Smooth muscle cell (in vitro differentiated cells): ENCODE measurements around the gene GPRIN3. TPM values are rescaled to one million over a fixed set of nuclear protein-coding genes. Genes with fewer than 3 reads are reported as not detected.

Experiments
- DNase-seq: peaks from one replicate; lab custom pipeline; 2025; ENCODE audit not compliant: unreplicated experiment; lab: John Stamatoyannopoulos, UW
- H2AFZ ChIP-seq: fragments of 200-600 bp; sonication (generic); 2 replicates; pipeline ENCODE4 v1.6.0; 2016; ENCODE audit warnings: antibody characterized with exemption, low read depth, mild to moderate bottlenecking
- H3F3A ChIP-seq: fragments of 200-600 bp; sonication (generic); 2 replicates; pipeline ENCODE4 v1.6.0; 2017; ENCODE audit warnings: antibody characterized with exemption, low read depth
- H3K27ac ChIP-seq: fragments of 200-600 bp; sonication (generic); 2 replicates; pipeline ENCODE4 v1.5.1; 2016; ENCODE audit warnings: low read depth, mild to moderate bottlenecking
- H3K27me3 ChIP-seq: fragments of 200-600 bp; sonication (generic); 2 replicates; pipeline ENCODE4 v1.6.1; 2016; ENCODE audit warnings: low read depth, mild to moderate bottlenecking
- H3K36me3 ChIP-seq: fragments of 200-600 bp; sonication (generic); 2 replicates; pipeline ENCODE4 v1.5.1; 2016; ENCODE audit warnings: low read depth
- H3K4me1 ChIP-seq: fragments of 200-600 bp; sonication (generic); 2 replicates; pipeline ENCODE4 v1.5.1; 2016; ENCODE audit warnings: low read depth
- H3K4me2 ChIP-seq: fragments of 200-600 bp; sonication (generic); 2 replicates; pipeline ENCODE4 v1.6.0; 2016; ENCODE audit warnings: mild to moderate bottlenecking
- H3K4me3 ChIP-seq: fragments of 200-600 bp; sonication (generic); 2 replicates; pipeline ENCODE4 v1.5.1; 2016; ENCODE audit warnings: mild to moderate bottlenecking
- H3K79me2 ChIP-seq: fragments of 200-600 bp; sonication (generic); 2 replicates; pipeline ENCODE4 v1.6.0; 2016; ENCODE audit warnings: low read depth, mild to moderate bottlenecking
- H3K9ac ChIP-seq: fragments of 200-600 bp; sonication (generic); 2 replicates; pipeline ENCODE4 v1.6.0; 2016; ENCODE audit warnings: low read depth
- H3K9me3 ChIP-seq: fragments of 200-600 bp; sonication (generic); replicated peaks from 2 replicates; pipeline ENCODE4 v1.5.1; 2016; ENCODE audit warnings: low read depth
- H4K20me1 ChIP-seq: fragments of 200-600 bp; sonication (generic); 2 replicates; pipeline ENCODE4 v1.6.0; 2016; ENCODE audit warnings: low read depth
- WGBS: methylation state at CpG from one replicate; pipeline ENCODE4 v1.1.7; 2016; ENCODE audit warnings: low lambda C conversion rate; 5-methylcytosine and 5-hydroxymethylcytosine counted together
- polyA plus RNA-seq: library from polyadenylated mRNA; unstranded; fragments of >200 nt; fragmentation: Nextera tagmentation; extraction: Ambion mirVana; gene quantifications from 2 replicates; pipeline ENCODE4 v1.2.1, GENCODE V29; 2016
- total RNA-seq: library from RNA; depleted of rRNA; stranded (reverse); fragments of >200 nt; gene quantifications from 2 replicates; pipeline ENCODE4 v1.2.3, GENCODE V29; 2014
- TF ChIP-seq, protein P1 (sequence below): fragments of 200-600 bp; sonication (generic); IDR thresholded peaks from 2 replicates; pipeline ENCODE4 v1.5.1; 2017; ENCODE audit warnings: borderline replicate concordance, mild to moderate bottlenecking, antibody characterized with exemption; ENCODE audit not compliant: insufficient read depth, poor library complexity, severe bottlenecking

GPRIN3 gene
- total and polyA plus RNA-seq, 2 experiments from 2014 or later = 0.47 to 1.8 TPM

DNA sequence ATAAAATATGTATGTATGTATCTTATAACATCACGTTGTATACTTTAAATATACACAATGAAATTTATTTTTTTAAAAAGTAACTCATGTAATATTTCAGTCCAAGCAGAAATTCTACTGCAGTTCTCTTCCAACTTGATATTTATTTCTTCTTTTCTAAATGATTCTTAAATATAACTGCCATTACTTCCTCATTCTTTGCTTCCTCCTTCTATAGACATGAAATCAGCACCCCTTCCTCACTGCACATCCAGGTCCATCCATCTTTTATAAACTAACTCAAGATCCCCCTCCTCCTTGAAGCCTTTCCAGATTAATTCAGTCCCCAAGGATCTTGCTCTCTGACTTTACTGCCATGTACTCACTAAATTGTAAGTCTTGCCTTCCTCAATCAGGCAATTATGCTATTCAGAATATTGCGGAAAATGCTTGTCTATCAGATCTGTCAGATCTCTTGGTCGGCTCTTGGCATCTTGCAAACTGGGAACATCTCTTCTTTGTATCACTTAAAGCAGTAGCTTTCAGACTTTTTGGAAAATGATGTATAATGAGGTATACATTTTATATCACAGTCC lies 3.7 kb downstream of the GPRIN3 start:
- Histone ChIP-seq H3F3A (no peaks in the 10 kb centered on the region), H3K27me3 (peaks cover 5% of the 10 kb centered on the region), H3K36me3 (no peaks in the 10 kb centered on the region), H3K27ac (no peak overlapping the region), H3K9ac (no peak overlapping the region), H3K79me2 (no peaks in the 10 kb centered on the region), H3K4me3 (no peak overlapping the region), H3K4me1 (no peaks in the 10 kb centered on the region), H4K20me1 (no peaks in the 10 kb centered on the region), H3K9me3 (no peaks in the 10 kb centered on the region), H3K4me2 (no peak overlapping the region), H2AFZ (no peak overlapping the region)
- WGBS = 88% methylated on average over 3 of the region's 3 CpGs
- no peak for DNase-seq
- TF ChIP-seq, protein P1, sequence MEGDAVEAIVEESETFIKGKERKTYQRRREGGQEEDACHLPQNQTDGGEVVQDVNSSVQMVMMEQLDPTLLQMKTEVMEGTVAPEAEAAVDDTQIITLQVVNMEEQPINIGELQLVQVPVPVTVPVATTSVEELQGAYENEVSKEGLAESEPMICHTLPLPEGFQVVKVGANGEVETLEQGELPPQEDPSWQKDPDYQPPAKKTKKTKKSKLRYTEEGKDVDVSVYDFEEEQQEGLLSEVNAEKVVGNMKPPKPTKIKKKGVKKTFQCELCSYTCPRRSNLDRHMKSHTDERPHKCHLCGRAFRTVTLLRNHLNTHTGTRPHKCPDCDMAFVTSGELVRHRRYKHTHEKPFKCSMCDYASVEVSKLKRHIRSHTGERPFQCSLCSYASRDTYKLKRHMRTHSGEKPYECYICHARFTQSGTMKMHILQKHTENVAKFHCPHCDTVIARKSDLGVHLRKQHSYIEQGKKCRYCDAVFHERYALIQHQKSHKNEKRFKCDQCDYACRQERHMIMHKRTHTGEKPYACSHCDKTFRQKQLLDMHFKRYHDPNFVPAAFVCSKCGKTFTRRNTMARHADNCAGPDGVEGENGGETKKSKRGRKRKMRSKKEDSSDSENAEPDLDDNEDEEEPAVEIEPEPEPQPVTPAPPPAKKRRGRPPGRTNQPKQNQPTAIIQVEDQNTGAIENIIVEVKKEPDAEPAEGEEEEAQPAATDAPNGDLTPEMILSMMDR = no peak

DNA sequence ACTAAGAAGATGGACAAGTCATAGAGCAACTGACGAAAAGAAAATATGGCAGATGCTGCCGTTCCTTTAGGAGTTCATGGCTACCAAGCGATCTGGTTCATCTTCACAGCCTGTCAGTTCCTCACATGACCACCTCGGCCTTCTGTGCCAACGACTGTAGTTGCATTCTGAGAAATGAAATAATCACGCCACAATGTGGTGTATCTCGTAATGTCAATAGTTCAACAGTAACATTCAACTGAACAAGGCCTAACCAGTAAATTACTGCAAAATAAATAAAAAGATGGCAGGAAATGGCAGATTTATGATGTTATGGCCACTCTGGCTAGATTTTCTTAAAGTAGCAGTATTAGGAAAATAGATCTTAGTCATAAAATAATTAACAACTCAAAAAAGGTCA lies 4.4 kb downstream of the GPRIN3 start:
- H3K9me3 ChIP-seq = no peaks in the 10 kb centered on the region
- peaks cover 5% of the 10 kb centered on the region for H3K27me3 ChIP-seq
- H3K4me1 ChIP-seq = no peaks in the 10 kb centered on the region
- no peaks in the 10 kb centered on the region for H3F3A ChIP-seq
- DNase-seq = no peak
- no peaks in the 10 kb centered on the region for H4K20me1 ChIP-seq
- no peaks in the 10 kb centered on the region for H3K79me2 ChIP-seq
- 95% methylated on average over 7 of the region's 7 CpGs for WGBS
- TF ChIP-seq, protein P1 = no peak
- H3K9ac ChIP-seq = no peak overlapping the region
- H3K4me2 ChIP-seq = no peak overlapping the region
- no peak overlapping the region for H3K27ac ChIP-seq
- no peaks in the 10 kb centered on the region for H3K36me3 ChIP-seq
- no peak overlapping the region for H3K4me3 ChIP-seq
- H2AFZ ChIP-seq = no peak overlapping the region

DNA sequence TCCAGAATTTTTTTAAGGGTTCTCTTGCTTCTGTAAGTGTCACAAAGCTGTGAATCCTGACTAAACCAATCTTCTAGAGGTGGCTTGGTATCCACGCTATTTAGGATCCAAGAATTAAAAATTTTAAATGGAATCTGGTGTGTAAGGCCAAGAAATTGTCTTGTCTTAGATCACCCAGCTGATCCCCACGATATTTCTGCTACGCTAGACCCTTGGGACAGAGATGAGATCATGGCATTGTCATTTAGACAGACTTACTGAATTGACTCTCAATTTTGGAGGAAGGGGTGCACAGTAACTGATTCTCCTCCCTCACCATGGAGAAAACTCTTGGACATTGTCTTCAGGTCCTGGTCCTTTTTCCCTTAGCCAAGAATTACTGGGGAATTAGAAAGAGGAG lies 5.7 kb downstream of the GPRIN3 start:
- peaks cover 2% of the 10 kb centered on the region for H3K27me3 ChIP-seq
- WGBS = 84% methylated on average over 3 of the region's 3 CpGs
- H3K9ac ChIP-seq = no peak overlapping the region
- no peak overlapping the region for H2AFZ ChIP-seq
- H3K4me2 ChIP-seq = no peak overlapping the region
- no peaks in the 10 kb centered on the region for H4K20me1 ChIP-seq
- no peaks in the 10 kb centered on the region for H3F3A ChIP-seq
- TF ChIP-seq, protein P1 = no peak
- DNase-seq = no peak
- no peaks in the 10 kb centered on the region for H3K79me2 ChIP-seq
- H3K4me1 ChIP-seq = no peaks in the 10 kb centered on the region
- H3K36me3 ChIP-seq = no peaks in the 10 kb centered on the region
- H3K4me3 ChIP-seq = no peak overlapping the region
- H3K9me3 ChIP-seq = no peaks in the 10 kb centered on the region
- H3K27ac ChIP-seq = no peak overlapping the region

DNA sequence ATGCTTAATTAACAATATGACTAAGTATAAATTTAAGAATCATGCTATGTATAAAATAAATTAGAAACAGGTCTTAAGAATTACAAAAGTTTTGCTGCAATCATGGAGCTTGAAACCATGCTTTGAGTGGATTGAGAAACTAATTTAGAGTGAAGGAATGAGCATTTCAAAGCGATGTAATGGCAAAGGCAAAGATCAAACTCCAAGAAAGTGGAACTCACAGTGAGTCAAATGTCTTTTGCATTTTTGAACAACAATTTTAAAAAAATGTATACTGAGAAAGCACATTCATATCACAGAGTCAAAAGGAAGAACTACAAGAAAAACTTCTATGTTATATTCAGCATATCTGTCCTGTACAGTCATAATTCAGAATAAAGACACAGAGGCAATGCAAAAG lies 6.6 kb downstream of the GPRIN3 start:
- no peaks in the 10 kb centered on the region for H3K9me3 ChIP-seq
- no peak overlapping the region for H3K9ac ChIP-seq
- no peaks in the 10 kb centered on the region for H3K27me3 ChIP-seq
- H3K4me1 ChIP-seq = no peaks in the 10 kb centered on the region
- H3K4me2 ChIP-seq = no peak overlapping the region
- H3F3A ChIP-seq = no peaks in the 10 kb centered on the region
- H3K79me2 ChIP-seq = no peaks in the 10 kb centered on the region
- no peak overlapping the region for H2AFZ ChIP-seq
- DNase-seq = no peak
- no peak overlapping the region for H3K4me3 ChIP-seq
- H4K20me1 ChIP-seq = no peaks in the 10 kb centered on the region
- TF ChIP-seq, protein P1 = no peak
- no peak overlapping the region for H3K27ac ChIP-seq
- H3K36me3 ChIP-seq = no peaks in the 10 kb centered on the region
- 96% methylated on average over 1 of the region's 1 CpG for WGBS
